Activated CD4-positive, alpha-beta T cell treated with anti-CD3 and anti-CD28 coated beads, Interleukin-2, amount 50 U/mL, for 4 hours (primary cell): ENCODE data around the gene ATG2B.

ENCODE experiments used
- DNase-seq, 2 experiments: peaks; one replicate each; pipeline ENCODE4 v3.0.0-alpha.2; 2020

ATG2B gene

GRCh38 chr14:96309133-96309895 is 53.8 kb downstream of the ATG2B start:
- DNase-seq: no peak

GRCh38 chr14:96307434-96307833 is 55.7 kb downstream of the ATG2B start:
- no peak for DNase-seq

GRCh38 chr14:96304956-96305355 is 58.2 kb downstream of the ATG2B start:
- DNase-seq: no peak

- DNase-seq: no peak
These were observed 59.2 kb downstream of the ATG2B start for GRCh38 chr14:96303981-96304380.

GRCh38 chr14:96299441-96299840 is 63.7 kb downstream of the ATG2B start:
- DNase-seq: no peak

GRCh38 chr14:96297997-96298515 is 65.1 kb downstream of the ATG2B start:
- DNase-seq: no peak

GRCh38 chr14:96297000-96297399 is 66.1 kb downstream of the ATG2B start:
- no peak for DNase-seq

- DNase-seq: no peak
These were observed 68.9 kb downstream of the ATG2B start for GRCh38 chr14:96294246-96294645.

- DNase-seq: no peak
These were observed 75.3 kb downstream of the ATG2B start for GRCh38 chr14:96287856-96288255.

- no peak for DNase-seq
These were observed 76.9 kb downstream of the ATG2B start for GRCh38 chr14:96286251-96286650.

- DNase-seq: no peak
These were observed 77.5 kb downstream of the ATG2B start for GRCh38 chr14:96285667-96286066.

GRCh38 chr14:96284430-96284829 is 78.7 kb downstream of the ATG2B start:
- no peak for DNase-seq

GRCh38 chr14:96284008-96284407 is 79.1 kb downstream of the ATG2B start:
- DNase-seq: no peak

- no peak for DNase-seq
These were observed 81.7 kb downstream of the ATG2B start for GRCh38 chr14:96281486-96281885.

- DNase-seq: no peak
These were observed 83.0 kb downstream of the ATG2B start for GRCh38 chr14:96280104-96280503.

- no peak for DNase-seq
These were observed 83.6 kb downstream of the ATG2B start for GRCh38 chr14:96279564-96279963.

GRCh38 chr14:96277890-96278289 is 85.3 kb downstream of the ATG2B start:
- DNase-seq: no peak

GRCh38 chr14:96275177-96276112 is 87.7 kb downstream of the ATG2B start:
- peak; percentile 64 to 71 for DNase-seq

- DNase-seq: no peak
These were observed 88.6 kb downstream of the ATG2B start for GRCh38 chr14:96274543-96274942.

- DNase-seq: no peak
These were observed 89.0 kb downstream of the ATG2B start for GRCh38 chr14:96274122-96274521.

- DNase-seq: no peak
These were observed 89.5 kb downstream of the ATG2B start for GRCh38 chr14:96273629-96274028.

- no peak for DNase-seq
These were observed 90.2 kb downstream of the ATG2B start for GRCh38 chr14:96272777-96273473.

- DNase-seq: no peak
These were observed 91.7 kb downstream of the ATG2B start for GRCh38 chr14:96271421-96271762.
